Smooth muscle cell (in vitro differentiated cells): ENCODE measurements around the gene SCAF4. TPM values are rescaled to one million over a fixed set of nuclear protein-coding genes. Genes with fewer than 3 reads are reported as not detected.

ENCODE experiments used
- DNase-seq: peaks from one replicate; lab custom pipeline; 2025; ENCODE audit not compliant: unreplicated experiment; lab: John Stamatoyannopoulos, UW
- H2AFZ ChIP-seq: fragments of 200-600 bp; sonication (generic); 2 replicates; pipeline ENCODE4 v1.6.0; 2016; ENCODE audit warnings: antibody characterized with exemption, low read depth, mild to moderate bottlenecking
- H3F3A ChIP-seq: fragments of 200-600 bp; sonication (generic); 2 replicates; pipeline ENCODE4 v1.6.0; 2017; ENCODE audit warnings: antibody characterized with exemption, low read depth
- H3K27ac ChIP-seq: fragments of 200-600 bp; sonication (generic); 2 replicates; pipeline ENCODE4 v1.5.1; 2016; ENCODE audit warnings: low read depth, mild to moderate bottlenecking
- H3K27me3 ChIP-seq: fragments of 200-600 bp; sonication (generic); 2 replicates; pipeline ENCODE4 v1.6.1; 2016; ENCODE audit warnings: low read depth, mild to moderate bottlenecking
- H3K36me3 ChIP-seq: fragments of 200-600 bp; sonication (generic); 2 replicates; pipeline ENCODE4 v1.5.1; 2016; ENCODE audit warnings: low read depth
- H3K4me1 ChIP-seq: fragments of 200-600 bp; sonication (generic); 2 replicates; pipeline ENCODE4 v1.5.1; 2016; ENCODE audit warnings: low read depth
- H3K4me2 ChIP-seq: fragments of 200-600 bp; sonication (generic); 2 replicates; pipeline ENCODE4 v1.6.0; 2016; ENCODE audit warnings: mild to moderate bottlenecking
- H3K4me3 ChIP-seq: fragments of 200-600 bp; sonication (generic); 2 replicates; pipeline ENCODE4 v1.5.1; 2016; ENCODE audit warnings: mild to moderate bottlenecking
- H3K79me2 ChIP-seq: fragments of 200-600 bp; sonication (generic); 2 replicates; pipeline ENCODE4 v1.6.0; 2016; ENCODE audit warnings: low read depth, mild to moderate bottlenecking
- H3K9ac ChIP-seq: fragments of 200-600 bp; sonication (generic); 2 replicates; pipeline ENCODE4 v1.6.0; 2016; ENCODE audit warnings: low read depth
- H3K9me3 ChIP-seq: fragments of 200-600 bp; sonication (generic); replicated peaks from 2 replicates; pipeline ENCODE4 v1.5.1; 2016; ENCODE audit warnings: low read depth
- H4K20me1 ChIP-seq: fragments of 200-600 bp; sonication (generic); 2 replicates; pipeline ENCODE4 v1.6.0; 2016; ENCODE audit warnings: low read depth
- WGBS: methylation state at CpG from one replicate; pipeline ENCODE4 v1.1.7; 2016; ENCODE audit warnings: low lambda C conversion rate; 5-methylcytosine and 5-hydroxymethylcytosine counted together
- polyA plus RNA-seq: library from polyadenylated mRNA; unstranded; fragments of >200 nt; fragmentation: Nextera tagmentation; extraction: Ambion mirVana; gene quantifications from 2 replicates; pipeline ENCODE4 v1.2.1, GENCODE V29; 2016
- total RNA-seq: library from RNA; depleted of rRNA; stranded (reverse); fragments of >200 nt; gene quantifications from 2 replicates; pipeline ENCODE4 v1.2.3, GENCODE V29; 2014
- TF ChIP-seq, protein P1 (sequence below): fragments of 200-600 bp; sonication (generic); IDR thresholded peaks from 2 replicates; pipeline ENCODE4 v1.5.1; 2017; ENCODE audit warnings: borderline replicate concordance, mild to moderate bottlenecking, antibody characterized with exemption; ENCODE audit not compliant: insufficient read depth, poor library complexity, severe bottlenecking

Gene SCAF4
- total and polyA plus RNA-seq, 2 experiments from 2014 or later = 8.7 to 21.8 TPM

DNA sequence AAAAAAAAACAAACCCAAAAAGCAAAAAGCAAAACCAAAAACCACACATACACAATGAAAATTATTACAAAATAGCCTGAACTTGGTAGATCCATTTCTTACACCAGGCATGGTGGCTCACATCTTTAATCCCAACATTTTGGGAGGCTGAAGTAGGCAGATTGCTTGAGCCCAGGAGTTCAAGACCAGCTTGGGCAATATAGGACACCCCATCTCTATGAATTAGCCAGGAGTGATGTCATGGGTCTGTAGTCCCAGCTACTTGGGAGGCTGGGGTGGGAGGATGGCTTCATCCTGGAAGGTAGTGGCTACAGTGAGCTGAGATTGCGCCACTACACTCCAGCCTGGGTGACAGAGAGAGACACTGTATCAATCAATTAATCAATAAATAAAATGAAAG lies 42.1 kb upstream of the SCAF4 start:
- no peaks in the 10 kb centered on the region for H3K79me2 ChIP-seq
- no peak overlapping the region for H2AFZ ChIP-seq
- H3K9me3 ChIP-seq = no peaks in the 10 kb centered on the region
- no peaks in the 10 kb centered on the region for H3F3A ChIP-seq
- WGBS = 80% methylated on average over 1 of the region's 1 CpG
- no peak overlapping the region for H3K9ac ChIP-seq
- no peak overlapping the region for H3K27ac ChIP-seq
- no peak overlapping the region for H3K4me2 ChIP-seq
- H3K27me3 ChIP-seq = no peaks in the 10 kb centered on the region
- no peaks in the 10 kb centered on the region for H3K36me3 ChIP-seq
- TF ChIP-seq, protein P1, sequence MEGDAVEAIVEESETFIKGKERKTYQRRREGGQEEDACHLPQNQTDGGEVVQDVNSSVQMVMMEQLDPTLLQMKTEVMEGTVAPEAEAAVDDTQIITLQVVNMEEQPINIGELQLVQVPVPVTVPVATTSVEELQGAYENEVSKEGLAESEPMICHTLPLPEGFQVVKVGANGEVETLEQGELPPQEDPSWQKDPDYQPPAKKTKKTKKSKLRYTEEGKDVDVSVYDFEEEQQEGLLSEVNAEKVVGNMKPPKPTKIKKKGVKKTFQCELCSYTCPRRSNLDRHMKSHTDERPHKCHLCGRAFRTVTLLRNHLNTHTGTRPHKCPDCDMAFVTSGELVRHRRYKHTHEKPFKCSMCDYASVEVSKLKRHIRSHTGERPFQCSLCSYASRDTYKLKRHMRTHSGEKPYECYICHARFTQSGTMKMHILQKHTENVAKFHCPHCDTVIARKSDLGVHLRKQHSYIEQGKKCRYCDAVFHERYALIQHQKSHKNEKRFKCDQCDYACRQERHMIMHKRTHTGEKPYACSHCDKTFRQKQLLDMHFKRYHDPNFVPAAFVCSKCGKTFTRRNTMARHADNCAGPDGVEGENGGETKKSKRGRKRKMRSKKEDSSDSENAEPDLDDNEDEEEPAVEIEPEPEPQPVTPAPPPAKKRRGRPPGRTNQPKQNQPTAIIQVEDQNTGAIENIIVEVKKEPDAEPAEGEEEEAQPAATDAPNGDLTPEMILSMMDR = no peak
- no peaks in the 10 kb centered on the region for H3K4me1 ChIP-seq
- no peaks in the 10 kb centered on the region for H4K20me1 ChIP-seq
- H3K4me3 ChIP-seq = no peak overlapping the region
- no peak for DNase-seq

DNA sequence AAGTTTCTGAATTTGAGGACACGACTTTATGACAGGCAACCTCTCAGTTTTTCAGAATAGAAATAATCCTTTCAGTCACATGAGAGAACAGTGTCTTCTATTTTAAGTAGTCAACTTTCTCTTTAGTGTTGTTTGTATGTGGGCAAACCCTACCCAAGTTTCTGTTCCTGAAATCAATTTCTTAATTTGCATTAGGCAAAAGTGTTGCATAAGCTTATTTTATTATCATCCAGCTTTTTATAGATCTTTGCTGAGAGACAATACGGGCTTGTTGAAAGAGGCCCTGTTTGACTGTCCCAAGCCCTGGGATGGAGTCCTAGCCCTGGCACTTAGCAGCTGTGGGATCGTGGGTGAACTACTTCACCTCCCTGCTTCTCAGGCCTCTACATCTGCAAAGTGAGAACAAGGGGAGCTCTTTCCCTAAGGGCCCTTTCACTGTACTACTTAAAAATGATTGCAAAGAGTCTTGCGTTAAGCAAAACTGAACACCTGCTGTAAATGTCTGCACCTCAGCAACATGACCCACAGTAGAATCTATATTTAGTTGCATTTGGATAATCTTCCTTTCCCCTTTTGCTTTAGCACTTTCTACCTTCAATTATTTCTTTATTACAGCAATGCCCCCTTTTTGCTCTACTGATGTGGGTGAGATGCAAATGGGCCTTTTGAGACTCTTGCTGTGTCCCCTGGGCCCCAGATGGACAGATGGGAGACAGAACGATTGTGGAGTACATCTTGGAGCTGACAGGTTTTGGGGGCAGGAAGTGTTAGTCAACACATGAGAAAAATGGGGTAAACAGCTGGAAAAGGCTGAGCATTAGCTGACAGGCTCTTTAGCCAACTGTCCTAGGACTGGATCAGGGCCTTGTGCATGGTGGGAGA lies 41.0 kb upstream of the SCAF4 start:
- no peaks in the 10 kb centered on the region for H3K79me2 ChIP-seq
- DNase-seq = no peak
- H3K27me3 ChIP-seq = no peaks in the 10 kb centered on the region
- no peaks in the 10 kb centered on the region for H3F3A ChIP-seq
- H2AFZ ChIP-seq = no peak overlapping the region
- no peak overlapping the region for H3K9ac ChIP-seq
- no peaks in the 10 kb centered on the region for H3K9me3 ChIP-seq
- TF ChIP-seq, protein P1 = no peak
- no peak overlapping the region for H3K4me2 ChIP-seq
- 93% methylated on average over 5 of the region's 5 CpGs for WGBS
- H3K4me1 ChIP-seq = no peaks in the 10 kb centered on the region
- no peak overlapping the region for H3K27ac ChIP-seq
- H3K4me3 ChIP-seq = no peak overlapping the region
- no peaks in the 10 kb centered on the region for H3K36me3 ChIP-seq
- no peaks in the 10 kb centered on the region for H4K20me1 ChIP-seq

DNA sequence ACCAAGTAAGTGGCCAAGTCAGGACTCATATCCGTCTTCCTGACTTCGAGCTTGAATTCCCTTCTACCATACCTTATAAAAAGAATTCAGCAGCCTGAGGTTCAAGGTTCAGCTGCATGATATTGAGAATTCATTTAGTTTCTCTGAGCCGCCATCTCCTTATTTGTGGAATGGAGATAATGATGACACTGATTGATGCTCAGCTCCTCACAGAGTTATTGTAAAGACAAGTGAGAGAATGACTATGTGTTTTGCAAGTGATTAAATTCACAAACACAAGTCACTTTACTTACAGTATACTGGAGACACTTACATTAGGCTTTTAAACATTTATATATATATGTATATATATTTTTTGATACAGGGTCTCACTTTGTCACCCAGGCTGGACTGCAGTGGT lies 39.8 kb upstream of the SCAF4 start:
- no peak overlapping the region for H3K4me3 ChIP-seq

More for the DNA sequence above, 39.8 kb upstream of the SCAF4 start:
- H2AFZ ChIP-seq = no peak overlapping the region
- H3K27me3 ChIP-seq = no peaks in the 10 kb centered on the region
- no peaks in the 10 kb centered on the region for H3K36me3 ChIP-seq
- no peak overlapping the region for H3K27ac ChIP-seq
- no peaks in the 10 kb centered on the region for H3K4me1 ChIP-seq
- 59% methylated on average over 3 of the region's 3 CpGs for WGBS
- H3K4me2 ChIP-seq = no peak overlapping the region
- TF ChIP-seq, protein P1 = no peak
- H3F3A ChIP-seq = no peaks in the 10 kb centered on the region
- DNase-seq = no peak
- H3K79me2 ChIP-seq = no peaks in the 10 kb centered on the region
- no peaks in the 10 kb centered on the region for H4K20me1 ChIP-seq
- no peak overlapping the region for H3K9ac ChIP-seq
- H3K9me3 ChIP-seq = no peaks in the 10 kb centered on the region
